Left cardiac atrium (tissue), 4 donors: Measurements from ENCODE around the gene SLC12A4. TPM values are rescaled to one million over a fixed set of nuclear protein-coding genes. Genes with fewer than 3 reads are reported as not detected.

ENCODE experiments used
- ATAC-seq, 2 donors: fragments of 200-7000 bp; cut with Tn5 transposase; one replicate each; pipeline ENCODE4 v1.9.1; 2020; ENCODE audit warnings: mild to moderate bottlenecking in 2 of 2, moderate library complexity in 2 of 2
- DNase-seq: peaks from one replicate; pipeline ENCODE4 v3.0.0-alpha.2; 2020
- intact Hi-C, 2 donors: fragments of 100-400 bp; cut with DNase I; formaldehyde crosslinking; loops; one replicate each; pipeline versions ENCODE4 v1.14.1 to v1.15.1; 2022 to 2023
- total RNA-seq, 2 donors: library from RNA; stranded (reverse); fragmentation: NEBNext Ultra II Directional; extraction: Animal tissue kit (Norgen Biotek cat#: 25700); gene quantifications; one replicate each; pipeline ENCODE4 v1.2.1, GENCODE V29; 2021
- donor health status: DM: no; HTN: yes; CAD: no.
- donor health status: DM: no; HTN: yes; CAD: no; lungs with severe emphysema.
- donor health status: DM: yes; HTN: yes; CAD: no.
- donor health status: Dilated cardiomyopathy.

SLC12A4 gene
- total RNA-seq, 2 donors from 2014 or later: 52.0 to 98.2 TPM

GRCh38 chr16:67966549-67967182, 1.8 kb downstream of the SLC12A4 start:
- peak; percentile 50 for DNase-seq
- intact Hi-C loops: no loop called here
- peak in 1 of 2 donors; percentile 9 for ATAC-seq

- DNase-seq (no peak), ATAC-seq (no peak)
- intact Hi-C loops: no loop called here
Observed at GRCh38 chr16:67965668-67966548, 2.5 kb downstream of the SLC12A4 start.

- ATAC-seq (no peak), DNase-seq (no peak)
Observed at GRCh38 chr16:67964477-67965131, 3.8 kb downstream of the SLC12A4 start.

GRCh38 chr16:67963662-67964321, 4.6 kb downstream of the SLC12A4 start:
- intact Hi-C loops: no loop called here
- ATAC-seq (peak in 1 of 2 donors; percentile 1), DNase-seq (peak; percentile 65)

More at GRCh38 chr16:67964477-67965131, 3.8 kb downstream of the SLC12A4 start:
- intact Hi-C loops: no loop called here

GRCh38 chr16:67963292-67963661, 5.2 kb downstream of the SLC12A4 start:
- intact Hi-C loops: no loop called here
- no peak for DNase-seq
- ATAC-seq: no peak

- no peak for ATAC-seq
- intact Hi-C loops: no loop called here
- no peak for DNase-seq
Observed at GRCh38 chr16:67962135-67962534, 6.3 kb downstream of the SLC12A4 start.

GRCh38 chr16:67961551-67961957, 6.9 kb downstream of the SLC12A4 start:
- ATAC-seq: no peak
- intact Hi-C loops: no loop called here
- DNase-seq: peak; percentile 74

- ATAC-seq (peak; percentile 70 to 77), DNase-seq (peak; percentile 88)
- intact Hi-C loops: no loop called here
Observed at GRCh38 chr16:67959536-67960329, 8.7 kb downstream of the SLC12A4 start.

- DNase-seq (no peak), ATAC-seq (no peak)
- intact Hi-C loops: no loop called here
Observed at GRCh38 chr16:67957622-67958021, 10.8 kb downstream of the SLC12A4 start.

GRCh38 chr16:67954421-67955196, 13.8 kb downstream of the SLC12A4 start:
- intact Hi-C loops: no loop called here
- no peak for ATAC-seq

GRCh38 chr16:67953641-67954375, 14.6 kb downstream of the SLC12A4 start:
- DNase-seq: no peak
- intact Hi-C loops: no loop called here
- ATAC-seq: no peak

More at GRCh38 chr16:67954421-67955196, 13.8 kb downstream of the SLC12A4 start:
- DNase-seq: no peak

- intact Hi-C loops: no loop called here
- DNase-seq (peak; percentile 69), ATAC-seq (peak; percentile 42 to 78)
Observed at GRCh38 chr16:67951485-67951884, 17.0 kb downstream of the SLC12A4 start.

GRCh38 chr16:67950335-67950843, 18.0 kb downstream of the SLC12A4 start:
- DNase-seq (no peak), ATAC-seq (no peak)
- intact Hi-C loops: no loop called here

GRCh38 chr16:67949645-67950044, 18.8 kb downstream of the SLC12A4 start:
- ATAC-seq (no peak), DNase-seq (no peak)
- intact Hi-C loops: no loop called here

- no peak for DNase-seq
- no peak for ATAC-seq
- intact Hi-C loops: no loop called here
Observed at GRCh38 chr16:67948015-67948414, 20.4 kb downstream of the SLC12A4 start.

GRCh38 chr16:67946966-67947558, 21.4 kb downstream of the SLC12A4 start:
- intact Hi-C loops: no loop called here
- DNase-seq (no peak), ATAC-seq (no peak)

GRCh38 chr16:67946128-67946569, 22.3 kb downstream of the SLC12A4 start:
- intact Hi-C loops: no loop called here
- ATAC-seq (no peak), DNase-seq (no peak)
